GM18505 (cell line): ENCODE measurements around the gene C1QTNF5.

Source experiments
- ATAC-seq: cut with Tn5 transposase; IDR thresholded peaks from one replicate; pipeline ENCODE4 v1.9.1; 2021; ENCODE audit not compliant: unreplicated experiment
- POLR2A ChIP-seq: IDR thresholded peaks from 4 replicates; pipeline ENCODE4 v1.6.1; 2011; ENCODE audit warnings: borderline replicate concordance; ENCODE audit not compliant: insufficient read depth, insufficient read length; ENCODE audit errors: extremely low read depth

C1QTNF5 gene

GRCh38 chr11:119377112-119377901 lies 36.6 kb upstream of the C1QTNF5 start:
- TF ChIP-seq POLR2A, result no peak
- ATAC-seq, result no peak

GRCh38 chr11:119376197-119376847 lies 35.6 kb upstream of the C1QTNF5 start:
- no peak for ATAC-seq
- TF ChIP-seq POLR2A, result no peak

DNA sequence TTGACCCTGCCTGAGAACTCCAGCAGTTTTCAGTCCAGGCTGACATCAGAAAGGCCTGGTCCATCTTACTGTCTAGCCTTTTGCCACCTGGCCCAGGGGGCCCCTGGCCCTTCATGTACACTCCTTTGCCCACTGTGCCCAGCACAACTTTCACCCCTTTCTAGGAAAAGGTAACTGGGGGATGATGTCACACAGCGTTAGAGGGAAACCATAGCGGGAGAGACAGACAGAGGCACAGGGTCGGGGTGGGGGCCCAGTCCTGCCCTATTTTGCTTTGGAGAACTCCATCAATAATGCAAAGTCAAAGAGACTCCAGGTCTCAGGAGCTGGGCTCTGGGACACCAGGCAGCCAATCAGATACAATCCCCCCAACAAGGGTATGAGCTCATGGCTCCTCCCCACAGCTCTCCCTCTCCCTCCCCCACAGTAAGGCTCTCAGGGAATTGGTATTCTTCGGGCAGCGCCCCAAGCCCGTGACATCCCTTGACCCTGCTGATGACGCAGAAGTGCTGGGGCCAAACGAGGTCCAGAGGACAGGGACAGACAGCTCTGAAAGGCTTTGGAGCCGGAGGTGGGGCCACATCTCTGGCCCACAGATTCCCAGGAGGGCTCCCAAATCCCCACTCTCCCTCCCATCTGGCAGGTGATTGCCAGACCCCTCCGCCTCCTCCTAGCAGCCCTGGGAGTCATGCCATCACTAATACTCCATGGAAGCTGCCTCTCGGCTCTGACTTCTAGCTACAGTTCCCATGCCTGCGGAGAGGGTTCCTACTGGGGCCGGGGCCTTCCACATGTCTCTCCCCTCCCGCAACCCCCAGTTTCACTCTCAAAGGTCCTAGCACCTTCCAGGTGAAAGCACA lies 34.9 kb upstream of the C1QTNF5 start:
- TF ChIP-seq POLR2A, result no peak
- no peak for ATAC-seq

DNA sequence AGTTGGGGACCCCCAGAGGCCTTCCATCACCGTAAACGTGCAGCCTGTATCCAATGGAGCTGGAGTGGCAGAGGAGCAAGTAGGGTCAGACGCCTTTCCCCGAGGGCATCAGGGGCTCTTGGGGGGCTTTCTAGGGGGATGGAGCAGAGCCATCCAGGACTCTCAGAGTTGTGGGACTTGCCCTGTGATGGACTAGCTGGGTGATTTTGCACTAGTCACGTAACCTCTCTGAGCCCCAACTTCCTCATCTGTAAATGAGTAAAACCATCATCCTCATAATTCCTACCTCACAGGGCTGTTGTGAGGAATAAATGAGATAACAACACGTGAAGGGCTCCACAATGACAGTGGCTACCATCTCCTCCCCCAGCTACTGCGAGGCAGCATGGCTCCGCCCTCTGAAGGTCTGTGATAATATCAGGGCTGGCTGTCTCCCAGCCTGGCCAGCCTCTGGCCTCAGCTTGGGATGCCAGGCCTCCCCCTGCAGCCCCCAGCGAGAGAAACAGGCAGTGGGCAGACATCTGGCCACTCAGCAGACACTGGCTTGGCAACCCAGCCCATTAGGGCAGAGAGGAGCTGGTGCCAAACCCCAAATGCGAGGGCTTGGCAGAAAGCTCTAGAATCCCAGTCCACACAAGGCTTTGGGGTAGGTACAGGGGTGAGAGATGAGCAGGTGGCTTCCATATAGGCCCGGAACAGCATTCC lies 34.1 kb upstream of the C1QTNF5 start:
- TF ChIP-seq POLR2A, result no peak
- no peak for ATAC-seq

GRCh38 chr11:119373921-119374631 lies 33.4 kb upstream of the C1QTNF5 start:
- no peak for TF ChIP-seq POLR2A
- no peak for ATAC-seq

- TF ChIP-seq POLR2A, result no peak
Observed at GRCh38 chr11:119373059-119373920, 32.6 kb upstream of the C1QTNF5 start.

GRCh38 chr11:119372260-119373058 lies 31.8 kb upstream of the C1QTNF5 start:
- no peak for ATAC-seq
- TF ChIP-seq POLR2A, result no peak

More at GRCh38 chr11:119373059-119373920, 32.6 kb upstream of the C1QTNF5 start:
- no peak for ATAC-seq

DNA sequence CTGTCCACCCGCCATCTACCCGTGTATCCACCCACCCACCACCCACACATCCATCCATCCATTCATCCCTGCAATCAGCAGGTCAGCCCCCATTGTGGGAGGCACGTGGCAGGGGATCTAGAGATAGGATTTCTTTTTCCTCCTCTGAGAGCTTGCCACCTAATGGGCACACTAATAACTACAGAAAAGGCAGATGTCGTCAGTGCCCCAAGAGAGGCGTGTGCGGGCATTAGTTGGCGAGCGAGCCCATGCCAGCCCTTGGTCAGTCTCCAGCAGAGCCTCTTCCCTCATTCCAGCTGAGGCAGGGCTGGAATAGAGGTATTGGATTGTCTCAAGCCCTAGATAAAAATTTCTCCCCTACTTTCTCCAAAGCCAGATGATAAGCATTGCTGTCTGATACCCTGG lies 31.1 kb upstream of the C1QTNF5 start:
- no peak for TF ChIP-seq POLR2A

DNA sequence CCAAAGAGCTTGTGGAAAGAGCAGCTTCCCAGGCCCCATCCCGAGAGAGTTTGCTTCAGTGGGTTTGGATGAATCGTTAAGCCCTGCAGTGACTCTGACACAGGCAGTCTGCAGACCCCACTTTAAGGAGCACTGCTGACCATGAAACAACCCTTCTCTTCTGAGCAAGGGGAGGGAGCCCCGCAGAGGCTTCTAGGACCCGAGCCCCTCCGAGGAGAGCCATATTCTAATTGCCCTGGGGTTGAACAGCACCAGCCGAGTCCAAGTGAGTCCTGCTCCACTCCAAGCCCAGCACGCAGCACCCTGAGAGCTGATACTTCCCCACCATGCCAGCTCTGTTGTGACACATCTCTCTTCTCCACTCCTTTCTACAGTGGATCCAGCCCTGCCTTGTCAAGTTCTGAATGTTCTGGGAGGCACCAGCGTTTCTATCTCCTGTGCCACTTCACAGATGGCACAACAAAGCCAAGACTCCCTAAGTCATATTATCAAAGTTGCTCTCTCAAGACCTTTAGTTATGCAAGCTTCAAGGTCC lies 30.5 kb upstream of the C1QTNF5 start:
- TF ChIP-seq POLR2A, result no peak
- ATAC-seq, result no peak

More for the DNA sequence above, 31.1 kb upstream of the C1QTNF5 start:
- ATAC-seq, result no peak

DNA sequence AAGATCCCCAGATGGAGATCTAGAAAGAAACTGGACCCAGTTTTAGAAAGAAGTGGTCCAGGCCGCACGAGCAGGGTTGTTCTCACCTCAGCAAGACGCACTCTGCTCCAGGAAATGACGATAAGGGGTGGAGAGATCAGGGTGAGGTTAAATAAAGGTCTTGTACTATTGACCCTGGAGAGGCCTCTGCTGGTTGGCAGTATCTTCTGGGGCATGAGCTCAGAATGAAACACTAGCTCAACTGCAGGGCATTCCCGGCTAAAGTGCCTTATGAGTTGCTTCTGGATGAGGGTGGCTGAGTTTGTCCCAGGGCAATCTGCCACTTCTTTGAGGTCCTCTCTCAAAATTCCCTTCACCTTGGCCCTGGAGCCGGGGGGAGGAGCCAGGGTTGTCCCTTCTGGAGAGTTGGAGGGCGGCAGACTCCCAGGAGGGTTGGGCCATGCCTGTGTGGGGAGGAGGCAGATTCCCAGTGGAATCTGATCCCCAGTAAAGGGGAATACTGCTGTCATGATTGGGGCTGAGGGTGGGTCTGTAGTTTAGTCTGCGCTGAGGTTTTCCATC lies 29.9 kb upstream of the C1QTNF5 start:
- ATAC-seq, result no peak
- no peak for TF ChIP-seq POLR2A
